Amniotic epithelial cell (primary cell): Measurements from ENCODE around the gene HHLA2.

ENCODE experiments used
- DNase-seq: peaks from one replicate; pipeline ENCODE4 v3.0.0-alpha.2; 2010; ENCODE audit warnings: low read depth

HHLA2 gene

DNA sequence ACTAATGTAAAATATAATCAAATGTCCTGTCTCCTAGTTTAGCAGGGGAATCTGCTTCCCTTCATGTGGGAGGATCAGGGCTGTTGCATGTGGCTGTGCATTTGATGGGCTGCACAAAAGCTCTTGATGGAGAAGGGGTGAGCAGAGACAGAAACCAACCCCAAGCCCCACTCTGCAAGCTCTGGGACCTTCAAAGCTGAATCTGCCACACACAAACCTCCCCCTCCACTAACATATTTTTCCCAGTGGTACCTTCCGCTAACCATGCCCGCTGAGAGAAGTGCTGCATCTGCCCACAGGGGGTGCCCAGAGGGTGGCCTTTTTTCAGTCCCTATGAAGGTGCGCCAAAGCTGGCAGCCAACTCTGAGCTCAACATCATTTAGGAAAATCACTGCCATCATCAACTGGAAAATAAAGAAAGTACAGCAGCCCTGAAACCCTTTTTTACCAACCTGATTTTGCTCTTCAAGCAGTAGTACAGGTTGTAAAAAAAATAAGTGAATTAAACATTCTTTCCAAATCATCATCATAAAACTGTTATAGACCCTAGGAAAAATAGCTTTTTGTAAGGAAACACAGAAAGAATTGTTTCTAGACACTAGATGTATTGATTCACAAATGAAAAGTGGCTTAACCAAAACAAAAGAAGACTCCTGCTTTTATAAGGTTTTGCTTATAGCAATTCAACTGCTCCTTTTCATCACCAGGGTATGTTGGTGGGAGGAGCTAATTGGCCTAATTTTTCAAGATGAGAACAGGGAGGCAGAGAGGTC is 97.0 kb downstream of the HHLA2 start:
- DNase-seq = no peak

DNA sequence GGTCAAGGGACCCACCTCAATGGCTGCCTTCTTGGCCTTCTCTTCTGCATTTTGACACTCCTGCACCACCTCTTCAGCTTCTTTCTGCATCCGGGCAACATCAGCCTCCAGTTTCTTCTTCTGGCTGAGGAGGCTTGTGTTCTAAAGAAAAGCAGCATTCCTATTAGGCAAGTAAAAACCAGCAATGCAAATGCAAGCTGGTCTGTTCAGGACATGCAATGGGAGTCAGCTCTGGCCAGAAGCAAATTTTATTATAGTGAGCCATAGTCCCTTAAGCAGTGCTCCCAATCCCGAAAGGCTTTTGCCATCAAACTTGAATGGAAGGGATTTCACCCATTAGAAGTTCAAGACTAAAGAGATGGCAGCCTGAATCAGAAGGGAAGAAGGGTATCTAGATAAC is 97.7 kb downstream of the HHLA2 start:
- no peak for DNase-seq

DNA sequence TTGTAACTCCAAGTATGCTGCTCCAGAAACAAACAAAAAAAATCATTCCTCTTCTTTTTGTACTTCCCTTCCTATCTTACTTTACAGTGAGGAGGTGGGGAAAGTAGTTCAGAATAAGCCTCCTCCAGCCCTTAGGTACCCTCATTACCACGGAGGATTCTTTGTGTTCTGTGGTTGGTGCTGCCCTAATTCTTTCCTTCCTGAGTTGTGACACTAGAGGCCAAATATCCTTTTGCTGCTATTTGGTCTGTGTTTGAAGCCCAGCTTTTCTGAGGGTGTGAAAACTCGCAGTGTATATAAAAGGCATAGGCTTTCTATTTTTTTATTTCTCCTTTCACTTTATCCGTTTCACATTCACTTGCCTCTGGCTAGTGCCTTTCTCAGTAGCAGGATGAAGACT is 98.2 kb downstream of the HHLA2 start:
- no peak for DNase-seq

DNA sequence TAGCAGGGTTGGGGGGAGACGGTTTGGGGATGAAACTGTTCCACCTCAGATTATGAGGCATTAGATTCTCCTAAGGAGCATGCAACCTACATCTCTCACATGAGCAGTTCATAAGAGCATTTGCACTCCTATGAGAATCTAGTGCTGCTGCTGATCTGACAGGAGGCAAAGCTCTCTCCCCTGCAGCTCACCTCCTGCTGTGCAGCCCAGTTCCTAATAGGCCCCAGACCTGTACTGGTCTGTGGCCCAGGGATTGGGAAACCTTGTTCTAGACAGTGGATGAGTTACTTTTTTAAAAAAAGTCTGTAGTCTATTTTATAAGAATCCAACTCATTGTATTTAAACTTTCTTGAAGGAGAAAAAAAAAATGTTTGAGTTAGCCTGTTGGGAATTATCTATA is 100.0 kb downstream of the HHLA2 start:
- DNase-seq = no peak

DNA sequence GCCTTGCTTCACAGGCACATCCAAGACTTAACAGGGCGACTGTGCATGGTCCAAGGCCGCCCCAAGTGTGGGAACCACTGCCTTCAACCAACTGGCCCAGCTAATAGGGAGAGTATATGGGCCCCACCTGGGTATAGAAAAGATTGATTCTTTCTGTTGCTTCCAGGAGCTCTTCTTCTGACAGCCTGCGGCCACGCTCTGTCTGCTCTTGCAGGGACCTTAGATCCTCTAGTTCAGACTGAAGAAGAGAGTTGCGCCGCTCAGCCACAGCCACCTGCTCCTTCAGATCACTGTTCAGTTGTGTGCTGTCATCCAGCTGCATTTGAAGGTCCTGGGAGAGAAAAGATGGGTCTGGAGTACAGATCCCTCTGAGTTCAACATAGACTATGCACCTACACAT is 102.2 kb downstream of the HHLA2 start:
- DNase-seq = no peak

DNA sequence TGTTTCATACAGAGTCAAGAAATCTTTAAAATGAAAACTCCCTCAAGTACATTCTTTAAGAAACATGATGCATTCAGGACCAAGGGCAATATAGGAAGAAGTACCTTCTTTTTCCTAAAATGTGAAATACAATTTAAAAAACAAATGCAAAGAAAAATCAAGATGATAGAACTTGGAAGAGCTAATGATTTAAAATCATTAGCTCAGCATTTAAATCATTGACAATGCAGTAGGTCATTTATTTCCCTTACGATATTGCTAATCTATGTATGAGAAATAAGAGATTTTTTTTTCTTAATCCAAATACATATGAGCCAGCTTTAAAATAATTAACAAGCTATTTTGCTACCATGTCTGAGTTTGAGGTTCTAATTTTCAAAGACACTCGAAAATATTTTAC is 105.5 kb downstream of the HHLA2 start:
- no peak for DNase-seq

DNA sequence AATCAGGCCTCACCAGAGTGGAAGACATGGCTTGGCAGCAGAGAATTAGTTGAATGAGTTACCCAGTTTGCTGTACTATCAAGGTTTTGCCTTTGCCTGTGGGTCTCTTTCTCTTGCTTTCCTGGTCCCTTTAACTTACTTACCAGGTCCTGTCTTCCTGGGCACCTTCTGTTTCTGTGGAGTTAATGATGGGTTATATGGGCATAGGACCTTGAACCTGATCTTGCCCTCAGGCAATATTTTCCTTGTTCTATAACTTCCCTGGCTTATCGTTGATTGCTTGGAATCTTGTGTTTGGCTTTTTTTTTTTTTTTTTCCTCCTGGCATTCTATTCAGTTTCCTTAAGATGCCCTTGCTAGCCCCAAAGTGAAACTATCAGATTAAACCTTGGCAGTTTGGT is 106.8 kb downstream of the HHLA2 start:
- no peak for DNase-seq

DNA sequence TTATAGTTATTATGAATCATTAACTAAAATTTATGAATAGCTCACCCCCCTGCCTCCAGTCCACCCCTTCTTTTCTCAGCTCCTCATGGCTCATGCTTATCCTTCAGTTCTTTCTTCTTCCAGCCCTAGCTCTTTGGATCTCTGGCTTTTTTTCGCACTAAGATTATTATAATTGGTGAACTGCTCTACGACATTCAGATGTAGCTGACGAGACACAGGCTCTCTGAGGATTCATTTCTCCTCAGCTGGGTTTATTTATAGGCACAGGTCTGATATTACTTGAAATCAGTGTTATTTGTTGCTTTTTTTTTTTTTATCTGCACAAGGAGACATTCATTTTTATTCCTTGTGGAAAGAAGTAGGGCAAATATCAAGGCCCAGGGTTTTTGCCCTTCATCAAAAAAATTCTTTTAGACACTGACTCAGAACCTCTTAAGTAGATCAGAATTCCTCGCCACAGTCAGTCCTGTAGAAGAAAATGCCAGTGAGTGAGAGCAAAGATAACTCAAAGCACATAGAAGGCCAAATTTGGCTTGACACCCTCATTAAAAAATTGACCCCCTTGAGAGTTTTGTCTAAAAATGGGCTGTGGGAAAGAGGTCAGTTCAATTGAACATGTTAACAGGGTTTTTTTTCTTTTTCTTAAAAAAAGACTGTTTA is 107.5 kb downstream of the HHLA2 start:
- DNase-seq = peak; percentile 28

DNA sequence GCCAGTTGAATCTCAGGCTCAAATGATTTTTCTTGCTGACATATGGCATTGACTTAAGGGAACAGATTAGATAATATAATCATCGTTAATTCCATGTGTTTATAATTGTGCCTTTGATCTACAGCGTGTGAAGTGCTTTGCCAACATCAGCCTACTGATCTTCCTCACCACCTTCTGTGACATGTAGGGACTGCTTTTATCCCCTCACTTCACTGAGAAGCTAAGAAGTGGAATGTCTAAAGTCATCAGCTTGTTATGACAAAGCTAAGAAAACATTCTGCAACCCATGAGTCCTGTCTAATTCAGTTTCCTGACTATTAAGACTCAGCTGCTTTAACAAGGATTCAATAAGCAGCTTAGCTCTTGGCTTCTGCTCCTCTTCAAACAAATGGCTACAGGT is 108.0 kb downstream of the HHLA2 start:
- no peak for DNase-seq

DNA sequence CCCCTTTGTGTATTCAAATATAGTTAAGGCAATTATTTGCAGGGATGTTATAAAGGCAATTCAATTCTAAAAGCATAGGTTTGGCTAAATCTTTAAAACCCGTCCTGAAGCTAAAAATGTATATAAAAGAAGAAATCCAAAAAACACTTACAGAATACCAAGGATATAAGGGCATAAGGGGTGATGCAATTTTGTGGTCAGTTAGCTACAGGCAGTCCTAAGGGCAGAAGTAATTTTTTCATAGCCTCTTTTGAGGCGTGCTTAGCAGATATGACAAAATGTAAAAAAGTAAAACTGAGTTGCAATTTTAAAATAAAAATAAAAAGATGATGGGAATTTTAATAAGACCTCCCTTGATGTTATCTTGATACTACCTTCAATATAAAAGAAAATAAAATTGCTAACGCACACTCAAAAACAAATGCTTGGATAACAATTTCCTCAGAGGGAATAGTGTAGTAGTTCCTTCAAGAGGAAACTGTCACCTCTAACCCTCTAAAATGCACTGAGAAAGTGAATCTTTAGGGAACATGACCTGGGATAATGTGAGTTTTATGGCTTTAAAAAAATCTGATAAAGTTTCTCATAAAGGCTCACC is 109.8 kb downstream of the HHLA2 start:
- DNase-seq = peak; percentile 77

DNA sequence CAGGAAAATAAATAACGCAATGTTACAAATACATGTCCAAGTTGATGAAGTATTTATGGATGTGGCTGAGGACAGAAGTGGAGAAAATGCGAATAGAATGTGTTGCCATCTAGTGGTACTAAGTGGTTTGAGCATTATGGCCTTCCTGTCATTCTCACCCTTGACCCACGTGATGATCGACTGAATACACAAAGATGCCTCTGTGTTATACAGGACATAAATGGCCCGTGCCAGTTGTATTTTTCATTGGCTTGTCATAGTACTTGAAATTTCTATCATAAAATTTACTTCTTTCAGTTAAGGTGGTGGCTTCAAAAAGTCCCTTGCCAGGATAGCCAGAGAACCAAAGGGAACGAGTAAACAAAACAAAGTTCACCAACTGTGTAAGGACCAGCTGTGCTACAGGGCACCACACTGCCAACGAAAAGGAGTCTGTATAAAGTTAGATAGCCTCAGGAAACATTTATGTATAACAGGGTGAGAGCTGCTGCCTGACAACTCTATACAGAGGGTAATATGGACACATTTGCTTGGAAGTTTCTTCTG is 110.4 kb downstream of the HHLA2 start:
- no peak for DNase-seq

DNA sequence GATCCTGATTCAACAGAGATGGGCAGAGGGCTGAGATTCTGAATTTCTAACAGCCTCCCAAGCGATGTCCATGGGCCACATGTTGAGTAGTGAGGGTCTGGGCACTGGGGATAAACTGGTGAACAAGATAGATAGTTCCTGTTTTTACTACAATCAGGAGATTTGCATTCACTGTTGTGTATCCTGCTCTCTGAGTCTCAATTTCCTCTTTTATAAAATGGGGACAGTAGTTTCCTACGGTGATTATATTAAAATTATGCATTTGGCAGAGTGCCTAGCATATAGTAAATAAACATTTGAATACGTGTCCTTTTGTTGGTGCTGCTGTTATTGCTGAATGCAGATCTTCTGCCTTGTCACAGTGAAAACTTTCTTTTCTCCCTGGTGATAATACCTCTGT is 111.5 kb downstream of the HHLA2 start:
- DNase-seq = no peak

DNA sequence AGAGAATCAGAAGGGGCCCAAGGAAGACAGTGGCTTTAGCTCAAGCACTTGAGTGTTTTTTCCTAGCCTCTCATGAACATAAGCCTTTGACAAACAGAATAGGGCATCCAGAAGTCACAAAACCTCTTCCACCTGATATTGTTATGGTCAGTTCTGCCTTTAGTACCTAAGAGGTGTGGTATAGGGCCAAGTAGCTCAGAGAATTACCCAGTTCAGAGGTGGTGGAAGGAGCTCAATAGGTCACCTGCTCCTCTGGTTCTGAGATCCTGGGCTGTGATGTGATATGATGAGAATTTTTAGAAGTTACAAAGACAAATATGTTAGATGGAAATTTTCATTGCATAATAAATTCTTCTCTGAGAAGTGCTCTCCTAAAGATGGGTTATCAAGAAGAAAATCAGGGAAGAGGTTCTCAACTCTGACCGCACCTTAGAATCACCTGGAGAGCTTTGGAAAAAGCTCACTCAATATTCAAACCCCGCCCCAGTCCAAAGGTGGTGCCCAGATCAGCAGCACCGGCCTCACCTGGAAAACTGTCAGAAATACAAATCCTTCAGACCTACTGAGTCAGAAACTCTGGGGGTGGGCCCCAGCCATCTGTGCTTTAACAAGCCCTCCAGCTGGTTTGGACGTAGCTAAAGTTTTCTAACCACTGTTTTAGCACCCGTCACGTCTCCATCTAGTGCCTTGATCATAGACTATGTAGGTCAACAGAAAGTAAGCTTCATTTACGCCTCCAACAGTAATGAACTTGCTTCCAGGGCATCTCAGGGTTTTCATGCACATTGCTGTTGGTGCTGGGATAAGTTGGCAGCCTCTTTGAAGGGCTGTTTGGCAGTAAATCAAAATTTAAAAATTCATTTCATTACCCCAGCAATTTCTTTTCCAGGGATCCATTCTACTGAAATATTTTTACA is 112.8 kb downstream of the HHLA2 start:
- DNase-seq = no peak

DNA sequence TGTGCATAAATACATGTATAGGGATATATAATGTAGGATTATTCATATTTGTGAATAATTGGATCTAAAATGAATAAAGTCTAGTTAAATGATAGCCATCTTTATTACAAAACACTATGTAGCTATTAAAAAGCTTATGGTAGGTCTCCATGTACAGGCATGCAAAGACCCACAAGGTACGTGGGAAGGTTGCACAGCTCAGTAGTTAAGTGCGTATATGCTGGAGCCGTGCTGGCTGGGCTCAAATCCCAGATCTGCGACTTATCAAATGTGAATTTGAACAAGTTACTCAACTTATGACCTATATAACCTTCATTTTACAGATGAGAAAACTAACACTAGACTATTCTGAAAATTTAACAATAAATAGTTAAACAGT is 113.4 kb downstream of the HHLA2 start:
- DNase-seq = no peak

DNA sequence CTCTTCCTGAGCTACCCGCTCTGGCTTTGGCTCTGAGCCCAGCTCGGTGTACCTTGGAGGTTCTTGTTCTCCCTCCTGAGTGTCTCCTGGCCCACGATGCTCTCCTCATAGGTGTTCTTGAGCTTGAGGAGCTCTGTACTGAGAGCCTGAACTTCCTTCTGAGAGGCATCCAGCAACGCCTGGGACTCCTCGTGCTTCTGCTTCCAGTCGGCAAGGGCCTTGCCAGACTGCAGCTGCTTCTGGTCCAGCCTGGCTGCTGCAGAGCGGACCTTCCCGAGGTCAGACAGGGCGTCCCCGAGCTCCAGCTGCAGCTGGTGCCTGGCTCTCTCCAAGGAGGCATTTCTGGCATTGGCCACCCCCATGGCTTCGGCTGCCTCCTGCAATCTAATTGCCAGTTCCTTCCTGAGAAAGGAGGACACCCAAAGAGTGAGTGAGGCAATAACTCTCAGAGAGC is 114.2 kb downstream of the HHLA2 start:
- DNase-seq = no peak

DNA sequence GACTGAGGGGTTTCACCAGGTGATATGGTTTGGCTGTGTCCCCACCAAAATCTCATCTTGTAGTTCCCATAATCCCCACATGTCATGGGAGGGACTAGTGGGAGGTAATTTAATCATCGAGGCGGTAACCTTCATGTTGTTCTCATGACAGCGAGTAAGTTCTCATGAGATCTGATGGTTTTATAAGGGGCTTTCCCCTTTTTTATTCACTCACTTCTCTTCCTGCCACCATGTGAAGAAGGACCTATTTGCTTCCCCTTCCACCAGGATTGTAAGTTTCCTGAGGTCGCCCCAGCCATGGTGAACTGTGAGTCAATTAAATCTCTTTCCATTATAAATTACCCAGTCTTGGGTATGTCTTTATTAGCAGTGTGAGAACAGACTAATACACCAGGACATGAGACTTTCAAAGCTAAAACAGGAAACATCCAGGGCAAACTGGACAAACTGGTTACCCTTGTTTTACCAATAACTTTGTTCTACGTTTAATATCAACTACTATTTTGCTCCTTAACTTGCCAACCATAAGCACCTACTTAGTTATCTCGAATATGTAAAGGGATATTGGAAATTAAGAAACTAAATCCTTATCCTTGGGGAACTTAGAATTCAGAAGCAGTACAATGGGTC is 115.9 kb downstream of the HHLA2 start:
- DNase-seq = no peak

DNA sequence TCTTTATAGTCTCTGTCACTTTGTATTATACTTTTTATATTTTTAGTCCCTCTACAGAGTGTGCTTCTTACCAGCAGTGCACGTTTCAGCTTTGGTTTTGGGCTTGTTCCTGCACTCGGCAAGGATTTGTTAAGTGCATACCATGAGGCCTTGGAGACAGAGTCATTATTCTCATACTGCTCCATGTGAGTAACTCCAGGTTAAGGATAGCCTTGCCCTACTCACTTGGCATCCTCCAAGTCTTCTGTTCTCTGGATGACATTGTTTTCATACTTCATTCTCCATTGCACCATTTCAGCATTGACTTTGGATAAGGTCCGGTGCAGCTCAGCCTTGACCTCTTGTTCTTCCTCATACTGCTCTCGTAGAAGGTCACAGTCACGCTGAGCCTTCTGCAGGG is 117.7 kb downstream of the HHLA2 start:
- DNase-seq = peak; percentile 12

DNA sequence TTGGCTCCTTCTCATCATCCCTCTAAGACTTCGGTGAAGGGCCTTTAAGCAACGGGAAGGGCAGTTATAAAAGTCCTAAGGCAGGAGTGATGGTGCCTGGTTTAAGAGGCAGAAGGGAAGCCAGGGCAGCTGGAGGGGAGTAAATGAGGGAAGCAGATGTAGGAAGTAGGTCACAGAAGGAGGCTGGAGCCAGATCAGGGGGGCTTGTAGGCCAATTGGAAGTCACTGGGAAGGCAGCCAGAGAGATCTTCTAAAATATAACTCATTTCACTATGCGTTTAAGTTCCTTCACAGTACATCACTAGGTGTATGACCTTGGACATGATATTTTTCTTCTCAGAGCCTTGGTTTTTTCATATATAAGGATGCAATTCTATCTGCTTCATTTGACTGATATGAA is 119.3 kb downstream of the HHLA2 start:
- no peak for DNase-seq

DNA sequence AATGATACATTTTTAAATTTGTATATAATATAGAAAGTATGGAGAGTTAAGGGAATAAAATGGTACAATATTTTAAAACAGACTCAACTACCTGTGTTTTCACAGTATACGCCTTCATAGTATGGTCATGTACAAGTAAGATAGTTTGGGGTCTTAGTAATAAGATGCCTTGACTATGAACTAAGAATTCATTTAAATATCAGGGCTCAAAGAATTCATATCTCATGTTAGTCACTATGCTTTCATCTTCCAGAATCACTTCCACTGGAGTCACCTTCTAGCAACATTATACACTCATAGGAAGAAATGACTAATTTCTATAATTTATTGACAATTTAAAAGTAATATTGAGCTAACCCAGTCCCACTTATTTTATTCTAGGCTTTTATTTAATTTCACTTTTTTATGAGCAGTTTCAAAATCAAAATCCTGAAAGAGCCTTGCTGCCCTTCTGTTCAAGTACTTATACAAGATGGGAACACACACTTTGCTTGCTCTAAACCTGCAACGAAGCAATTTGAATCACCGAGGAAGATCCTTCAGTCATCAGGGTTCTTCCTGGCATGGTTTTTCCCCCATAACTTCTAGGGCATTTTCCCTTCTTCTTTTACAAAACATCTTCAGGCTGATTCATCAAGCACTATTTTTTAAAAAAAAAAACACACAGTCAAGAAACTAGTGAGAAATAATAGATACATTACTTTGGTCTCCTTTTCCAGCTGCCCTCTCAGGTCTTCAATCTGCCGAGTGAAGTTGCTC is 119.9 kb downstream of the HHLA2 start:
- DNase-seq = no peak

DNA sequence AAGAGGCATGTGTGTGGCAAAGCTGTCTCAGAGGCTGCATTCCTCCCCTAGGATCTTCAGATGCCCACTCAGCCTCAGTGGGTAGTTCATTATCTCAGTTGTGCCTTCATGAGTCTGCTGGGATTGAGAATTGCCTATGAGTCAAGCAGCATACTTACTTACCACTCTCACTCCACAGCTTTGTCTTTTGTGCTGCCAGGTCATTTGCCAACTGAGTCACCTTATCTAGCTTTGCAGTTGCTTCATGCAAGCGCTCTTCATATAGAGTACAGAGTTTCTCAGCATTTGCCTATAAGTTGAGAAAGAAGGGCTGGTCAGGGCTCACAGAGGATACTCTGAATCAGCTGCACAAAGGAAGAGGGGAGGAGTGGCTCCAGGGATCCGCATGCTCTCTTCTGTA is 124.6 kb downstream of the HHLA2 start:
- DNase-seq = peak; percentile 96
